ENCODE data around the gene FANCC. TPM values are rescaled to one million over a fixed set of nuclear protein-coding genes. Genes with fewer than 3 reads are reported as not detected.
A peak's percentile ranks its signal among the peaks of the same experiment; 100 is the strongest.

FANCC gene
- polyA plus RNA-seq, 1 of the 3 experiments (the other 2 are of a cell fraction) = 3.5 TPM

DNA sequence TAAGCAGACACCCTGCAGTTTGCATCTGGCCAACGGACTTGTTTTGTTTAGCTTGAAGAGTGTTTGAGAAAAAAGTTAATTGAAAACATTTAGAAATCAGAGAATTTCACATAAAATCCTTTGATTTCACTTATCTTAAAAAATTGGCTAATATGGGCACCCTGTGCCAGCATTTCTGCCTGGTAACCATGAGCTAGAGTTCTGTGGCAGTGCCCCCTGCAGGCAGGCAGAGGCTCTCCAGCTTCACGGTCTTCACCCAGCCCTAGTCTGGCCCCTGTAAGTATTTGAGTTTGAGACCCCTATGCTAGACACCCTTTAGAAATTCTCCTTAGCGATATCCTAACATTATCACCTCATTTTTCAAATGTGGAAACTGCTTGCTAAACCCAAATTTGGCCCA is 18.8 kb upstream of the FANCC start:
- Histone ChIP-seq H3K4me3 (ENCODE audit: low read depth in 2 of 2, low read length in 1 of 2) (no peak overlapping the region), H4K20me1 (ENCODE audit: insufficient read depth) (no peaks in the 10 kb centered on the region), H3K4me2 (no peak overlapping the region), H3F3A (replicated peaks; ENCODE audit: insufficient read depth) (no peaks in the 10 kb centered on the region), H3K4me1 (ENCODE audit: control insufficient read depth in 1 of 2, insufficient read depth in 2 of 2, low read depth in 1 of 2, low read length in 1 of 2) (no peaks in the 10 kb centered on the region; a peak in 1 of 4 replicates), H3K9ac (no peak overlapping the region), H3K9me2 (no peaks in the 10 kb centered on the region), H3K79me2 (ENCODE audit: insufficient read depth) (no peaks in the 10 kb centered on the region), H3K36me3 (replicated peaks in 1 of 2; ENCODE audit: control insufficient read depth in 1 of 2, insufficient read depth in 2 of 2, low read length in 1 of 2) (no peaks in the 10 kb centered on the region), H3K27ac (ENCODE audit: low read depth in 2 of 2, low read length in 1 of 2) (no peak overlapping the region), H3K27me3 (ENCODE audit: insufficient read depth) (no peaks in the 10 kb centered on the region), H2AFZ (ENCODE audit: low read depth) (no peak overlapping the region), H3K9me3 (no peaks in the 10 kb centered on the region)
- no peak for TF ChIP-seq USF1 (IDR thresholded peaks at IDR 0.05; ENCODE audit: borderline replicate concordance, low read depth)
- no peak for TF ChIP-seq SIN3A (IDR thresholded peaks at IDR 0.05; ENCODE audit: borderline replicate concordance, low read depth, low read length)
- TF ChIP-seq RAD21 (IDR thresholded peaks at IDR 0.05; ENCODE audit: low read length) = no peak
- no peak for TF ChIP-seq CHD2 (IDR thresholded peaks at IDR 0.05; ENCODE audit: low read length, partially characterized antibody)
- TF ChIP-seq CTCF (IDR thresholded peaks at IDR 0.05) = peak; percentile 43; the same call in 1 of the 2 replicates
- TF ChIP-seq FOXM1 (IDR thresholded peaks at IDR 0.05; ENCODE audit: low read depth) = no peak
- no peak for TF ChIP-seq TCF12 (IDR thresholded peaks at IDR 0.05)
- no peak for TF ChIP-seq SMC3 (IDR thresholded peaks at IDR 0.05; ENCODE audit: low read depth, low read length)
- no peak for TF ChIP-seq NFIC (IDR thresholded peaks at IDR 0.05; ENCODE audit: borderline replicate concordance)
- no peak for TF ChIP-seq POLR2AphosphoS5 (IDR thresholded peaks at IDR 0.05; ENCODE audit: low read depth, low read length)
- TF ChIP-seq JUND (IDR thresholded peaks at IDR 0.05) = no peak
- no peak for TF ChIP-seq RXRA (IDR thresholded peaks at IDR 0.05; ENCODE audit: borderline replicate concordance, low read depth)
- TF ChIP-seq RFX5 (IDR thresholded peaks at IDR 0.05; ENCODE audit: low read length) = peak; percentile 83
- no peak for TF ChIP-seq ELF1 (IDR thresholded peaks at IDR 0.05)
- TF ChIP-seq, protein P1, sequence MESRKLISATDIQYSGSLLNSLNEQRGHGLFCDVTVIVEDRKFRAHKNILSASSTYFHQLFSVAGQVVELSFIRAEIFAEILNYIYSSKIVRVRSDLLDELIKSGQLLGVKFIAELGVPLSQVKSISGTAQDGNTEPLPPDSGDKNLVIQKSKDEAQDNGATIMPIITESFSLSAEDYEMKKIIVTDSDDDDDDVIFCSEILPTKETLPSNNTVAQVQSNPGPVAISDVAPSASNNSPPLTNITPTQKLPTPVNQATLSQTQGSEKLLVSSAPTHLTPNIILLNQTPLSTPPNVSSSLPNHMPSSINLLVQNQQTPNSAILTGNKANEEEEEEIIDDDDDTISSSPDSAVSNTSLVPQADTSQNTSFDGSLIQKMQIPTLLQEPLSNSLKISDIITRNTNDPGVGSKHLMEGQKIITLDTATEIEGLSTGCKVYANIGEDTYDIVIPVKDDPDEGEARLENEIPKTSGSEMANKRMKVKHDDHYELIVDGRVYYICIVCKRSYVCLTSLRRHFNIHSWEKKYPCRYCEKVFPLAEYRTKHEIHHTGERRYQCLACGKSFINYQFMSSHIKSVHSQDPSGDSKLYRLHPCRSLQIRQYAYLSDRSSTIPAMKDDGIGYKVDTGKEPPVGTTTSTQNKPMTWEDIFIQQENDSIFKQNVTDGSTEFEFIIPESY (IDR thresholded peaks at IDR 0.05; ENCODE audit: borderline replicate concordance, low read depth) = no peak
- no peak for TF ChIP-seq EP300 (IDR thresholded peaks at IDR 0.05; ENCODE audit: borderline replicate concordance in 1 of 2, low read depth in 1 of 2, low read length in 1 of 2)
- TF ChIP-seq EZH2phosphoT487 (IDR thresholded peaks at IDR 0.05; ENCODE audit: borderline replicate concordance, low read depth) = no peak
- TF ChIP-seq RCOR1 (IDR thresholded peaks at IDR 0.05; ENCODE audit: low read length) = no peak
- 69% methylated on average over 3 of the region's 3 CpGs for WGBS (ENCODE audit: low lambda C conversion rate)
- CTCF ChIA-PET = interaction anchor here (0.8 to 1.5 kb wide), 4 partner anchors 8 to 688 kb away, joined by 3 to 5 read pairs (median 4); no protein-coding TSS in a partner anchor
- DNase-seq = peak; percentile 40
- POLR2A ChIA-PET = no interaction called here
